Glutamatergic neuron (in vitro differentiated cells): ENCODE measurements around the gene TPM4. TPM values are rescaled to one million over a fixed set of nuclear protein-coding genes. Genes with fewer than 3 reads are reported as not detected.

ENCODE experiments used
- DNase-seq: peaks from one replicate; pipeline ENCODE4 v3.0.0; 2022
- H3K27ac Mint-ChIP-seq: one replicate; pipeline ENCODE4 v1.8.0; 2020; ENCODE audit warnings: mild to moderate bottlenecking, mixed read lengths, inconsistent platforms; ENCODE audit not compliant: unreplicated experiment
- H3K27me3 Mint-ChIP-seq: one replicate; pipeline ENCODE4 v1.8.0; 2020; ENCODE audit warnings: mild to moderate bottlenecking, moderate library complexity, mixed read lengths, inconsistent platforms; ENCODE audit not compliant: unreplicated experiment
- H3K36me3 Mint-ChIP-seq: one replicate; pipeline ENCODE4 v1.8.0; 2020; ENCODE audit warnings: mild to moderate bottlenecking, mixed read lengths, inconsistent platforms; ENCODE audit not compliant: unreplicated experiment
- H3K4me1 Mint-ChIP-seq: one replicate; pipeline ENCODE4 v1.8.0; 2020; ENCODE audit warnings: mild to moderate bottlenecking, low read depth, mixed read lengths, inconsistent platforms; ENCODE audit not compliant: unreplicated experiment
- H3K4me3 Mint-ChIP-seq: one replicate; pipeline ENCODE4 v1.8.0; 2020; ENCODE audit warnings: mild to moderate bottlenecking, mixed read lengths, inconsistent platforms; ENCODE audit not compliant: unreplicated experiment
- H3K9me3 Mint-ChIP-seq: one replicate; pipeline ENCODE4 v1.8.0; 2020; ENCODE audit warnings: mild to moderate bottlenecking, moderate library complexity, mixed read lengths, inconsistent platforms; ENCODE audit not compliant: unreplicated experiment
- CTCF ChIP-seq: fragments of 200-600 bp; sonication (generic); IDR thresholded peaks from one replicate; pipeline ENCODE4 v1.5.0; 2021; ENCODE audit not compliant: partially characterized antibody, unreplicated experiment
- total RNA-seq: library from RNA; stranded (reverse); fragmentation: NEBNext Ultra II Directional; extraction: Animal tissue kit (Norgen Biotek cat#: 25700); gene quantifications from one replicate; pipeline ENCODE4 v1.2.1, GENCODE V29; 2021; ENCODE audit not compliant: unreplicated experiment

Gene TPM4
- total RNA-seq, 1 donor from 2014 or later: 310 TPM

- Mint-ChIP-seq H3K4me3 (no peak overlapping the region), H3K4me1 (no peaks in the 10 kb centered on the region), H3K36me3 (peaks cover 4% of the 10 kb centered on the region), H3K27ac (no peak overlapping the region), H3K9me3 (peaks cover 7% of the 10 kb centered on the region), H3K27me3 (peaks cover 2% of the 10 kb centered on the region)
- DNase-seq: no peak
- no peak for TF ChIP-seq CTCF
Measured at GRCh38 chr19:16104722-16105121, 28.4 kb downstream of the TPM4 start.

- Mint-ChIP-seq H3K36me3 (peaks cover 2% of the 10 kb centered on the region), H3K4me1 (no peaks in the 10 kb centered on the region), H3K27me3 (peaks cover 2% of the 10 kb centered on the region), H3K9me3 (peaks cover 8% of the 10 kb centered on the region), H3K27ac (no peak overlapping the region), H3K4me3 (no peak overlapping the region)
- TF ChIP-seq CTCF: no peak
- no peak for DNase-seq
Measured at GRCh38 chr19:16106121-16106520, 29.8 kb downstream of the TPM4 start.

GRCh38 chr19:16111160-16111908 lies 35.0 kb downstream of the TPM4 start, which contains the start of gene RAB8A:
RAB8A (plus strand) TSS chr19:16111889; CDS start chr19:16111902, 13 bp downstream.
- Mint-ChIP-seq H3K4me3 (peak within 1 kb of the TSS; percentile 94), H3K36me3 (no peaks in the 10 kb centered on the region), H3K27ac (peak within 1 kb of the TSS; percentile 79), H3K9me3 (peaks cover 4% of the 10 kb centered on the region), H3K27me3 (peaks cover 2% of the 10 kb centered on the region), H3K4me1 (no peaks in the 10 kb centered on the region)
- DNase-seq: peak; percentile 98
- TF ChIP-seq CTCF: peak; percentile 99

- Mint-ChIP-seq H3K27me3 (peaks cover 2% of the 10 kb centered on the region), H3K4me3 (peak overlapping the region; percentile 94), H3K36me3 (no peaks in the 10 kb centered on the region), H3K27ac (peak overlapping the region; percentile 79), H3K9me3 (peaks cover 4% of the 10 kb centered on the region), H3K4me1 (no peaks in the 10 kb centered on the region)
- TF ChIP-seq CTCF: no peak
- DNase-seq: no peak
Measured at GRCh38 chr19:16111909-16112752, 35.8 kb downstream of the TPM4 start.
